GM13976 (cell line): ENCODE measurements around the gene LYZL1.
"Not testable (repeated sequence)": the region's sequence is repeated elsewhere in the genome, so short reads cannot be mapped to it uniquely, and the experiment has no call there.

Source experiments
- DNase-seq: peaks from one replicate; pipeline ENCODE4 v3.0.0; 2012; ENCODE audit warnings: low spot score
- in situ Hi-C: fragments of 300-500 bp; cut with MboI; formaldehyde crosslinking; loops from one replicate; pipeline ENCODE4 v1.12.0; 2022; ENCODE audit warnings: low sequenced_read_pairs, mixed read lengths, inconsistent platforms; ENCODE audit not compliant: unreplicated experiment
- TF ChIP-seq, protein P1 (sequence below): IDR thresholded peaks from 2 replicates; pipeline ENCODE4 v1.5.1; 2012; ENCODE audit warnings: borderline replicate concordance, mild to moderate bottlenecking; ENCODE audit not compliant: insufficient read depth; ENCODE audit errors: extremely low read depth, missing control alignments, control extremely low read depth

The LYZL1 gene

DNA sequence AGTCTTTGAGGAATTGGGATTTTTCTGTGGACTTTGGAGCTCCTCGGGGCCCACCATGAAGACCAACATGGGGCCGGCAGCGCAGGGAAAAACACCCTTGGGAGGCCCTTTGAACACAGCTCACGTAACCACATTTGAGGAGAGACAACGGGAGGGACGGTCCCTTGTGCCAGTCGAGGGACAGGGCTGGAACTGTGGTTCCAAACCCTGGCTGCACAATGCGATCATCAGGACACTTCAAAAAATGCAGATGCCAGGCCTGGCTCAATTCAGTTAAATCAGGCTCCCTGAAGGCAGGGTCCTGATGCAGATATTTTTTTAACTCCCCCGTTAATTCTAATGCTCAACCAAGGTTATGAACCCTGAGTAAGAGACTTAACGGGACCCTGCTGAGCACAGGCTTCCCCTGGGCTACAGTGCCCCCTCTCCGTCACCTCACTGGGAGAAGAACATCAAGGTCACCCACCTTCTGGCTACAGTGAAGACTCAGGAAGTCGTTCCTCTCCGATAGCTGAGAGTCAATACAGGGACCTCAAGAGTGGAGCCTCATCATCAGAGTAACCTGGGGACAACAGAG lies 30.4 kb downstream of the LYZL1 start:
- in situ Hi-C loops = loop anchor here (25.0 kb wide), 1 partner anchor 657 kb away; no protein-coding TSS in a partner anchor
- TF ChIP-seq, protein P1, sequence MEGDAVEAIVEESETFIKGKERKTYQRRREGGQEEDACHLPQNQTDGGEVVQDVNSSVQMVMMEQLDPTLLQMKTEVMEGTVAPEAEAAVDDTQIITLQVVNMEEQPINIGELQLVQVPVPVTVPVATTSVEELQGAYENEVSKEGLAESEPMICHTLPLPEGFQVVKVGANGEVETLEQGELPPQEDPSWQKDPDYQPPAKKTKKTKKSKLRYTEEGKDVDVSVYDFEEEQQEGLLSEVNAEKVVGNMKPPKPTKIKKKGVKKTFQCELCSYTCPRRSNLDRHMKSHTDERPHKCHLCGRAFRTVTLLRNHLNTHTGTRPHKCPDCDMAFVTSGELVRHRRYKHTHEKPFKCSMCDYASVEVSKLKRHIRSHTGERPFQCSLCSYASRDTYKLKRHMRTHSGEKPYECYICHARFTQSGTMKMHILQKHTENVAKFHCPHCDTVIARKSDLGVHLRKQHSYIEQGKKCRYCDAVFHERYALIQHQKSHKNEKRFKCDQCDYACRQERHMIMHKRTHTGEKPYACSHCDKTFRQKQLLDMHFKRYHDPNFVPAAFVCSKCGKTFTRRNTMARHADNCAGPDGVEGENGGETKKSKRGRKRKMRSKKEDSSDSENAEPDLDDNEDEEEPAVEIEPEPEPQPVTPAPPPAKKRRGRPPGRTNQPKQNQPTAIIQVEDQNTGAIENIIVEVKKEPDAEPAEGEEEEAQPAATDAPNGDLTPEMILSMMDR = no peak
- DNase-seq = no peak

DNA sequence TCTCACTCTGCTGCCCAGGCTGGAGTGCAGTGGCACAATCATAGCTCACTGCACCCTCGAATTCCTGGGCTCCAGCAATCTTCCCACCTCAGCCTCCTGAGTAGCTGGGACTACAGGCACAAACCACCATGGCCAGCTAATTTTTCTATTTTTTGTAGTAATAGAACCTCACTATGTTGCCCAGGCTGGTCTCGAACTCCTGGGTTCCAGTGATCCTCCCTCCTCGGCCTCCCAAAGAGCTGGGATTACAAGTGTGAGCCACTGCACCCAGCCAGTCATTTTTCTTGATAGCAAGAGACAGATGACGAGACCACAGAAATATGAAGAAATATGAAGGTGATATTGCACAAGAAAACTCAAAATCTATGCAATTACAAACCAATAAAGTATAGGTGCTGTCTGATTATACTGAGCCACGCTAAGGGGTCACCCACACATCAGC lies 31.8 kb downstream of the LYZL1 start:
- in situ Hi-C loops = loop anchor here (25.0 kb wide), 1 partner anchor 658 kb away; no protein-coding TSS in a partner anchor
- DNase-seq = not testable (repeated sequence)

DNA sequence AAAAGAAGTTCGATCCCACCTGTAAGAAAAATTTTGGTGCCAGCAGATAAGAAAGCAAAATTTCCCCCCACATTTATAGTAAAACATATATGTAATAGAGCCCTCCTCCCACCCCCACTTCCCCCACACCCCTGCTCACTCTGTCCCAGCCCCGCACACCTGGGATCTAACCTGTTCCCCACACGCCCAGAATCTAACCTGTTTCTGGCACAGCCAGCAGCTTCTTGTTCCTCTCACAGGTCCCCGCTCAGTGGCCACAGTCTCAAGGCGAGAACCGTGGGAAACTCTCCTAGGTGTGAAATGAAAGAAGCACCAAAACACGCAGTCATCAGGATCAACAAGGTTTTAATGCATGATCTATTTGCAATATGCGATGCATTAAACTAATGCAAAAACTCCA lies 32.8 kb downstream of the LYZL1 start:
- in situ Hi-C loops = loop anchor here (25.0 kb wide), 1 partner anchor 659 kb away; no protein-coding TSS in a partner anchor
- TF ChIP-seq, protein P1 = no peak
- DNase-seq = no peak

DNA sequence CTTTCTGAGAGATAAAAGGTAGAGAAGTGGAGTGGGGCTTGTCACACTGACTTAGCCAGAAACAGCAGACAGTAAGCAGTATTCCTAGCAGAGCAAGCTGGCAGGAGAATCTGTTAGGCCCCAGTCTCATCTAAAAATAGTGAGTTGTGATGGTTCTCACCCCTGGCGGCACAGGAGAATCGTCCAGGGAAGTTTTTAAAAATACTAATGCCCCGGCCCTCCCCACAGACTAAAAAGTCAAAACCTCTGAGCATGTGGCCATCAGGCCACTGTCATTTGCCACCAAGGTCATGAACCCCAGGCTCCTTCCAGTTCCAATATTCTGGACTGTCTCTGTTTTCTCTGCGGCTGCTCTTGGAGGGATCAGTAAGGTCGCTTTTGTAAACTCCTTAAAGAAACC lies 34.0 kb downstream of the LYZL1 start:
- in situ Hi-C loops = loop anchor here (25.0 kb wide), 1 partner anchor 661 kb away; no protein-coding TSS in a partner anchor
- DNase-seq = no peak
- TF ChIP-seq, protein P1 = no peak

DNA sequence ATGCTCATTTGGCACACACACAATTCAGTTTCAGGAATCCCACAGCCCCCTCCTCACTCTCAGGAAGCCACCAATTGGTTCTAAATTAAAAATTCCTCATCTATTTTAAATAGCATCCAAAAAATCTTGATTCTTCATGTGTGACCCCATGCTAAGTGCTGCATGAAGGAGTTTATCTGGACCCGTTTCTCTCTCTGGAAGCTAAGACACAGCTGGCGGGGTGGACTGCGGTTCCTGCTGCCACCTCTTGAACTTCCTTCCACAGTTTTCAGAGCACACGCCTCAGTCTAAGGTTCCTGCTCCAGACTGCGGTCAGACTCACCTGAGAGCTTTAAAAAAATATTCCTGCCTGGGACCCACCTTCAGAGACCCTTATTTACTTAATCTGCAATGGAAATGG lies 34.5 kb downstream of the LYZL1 start:
- DNase-seq = no peak
- in situ Hi-C loops = loop anchor here (25.0 kb wide), 1 partner anchor 661 kb away; no protein-coding TSS in a partner anchor
- TF ChIP-seq, protein P1 = no peak

DNA sequence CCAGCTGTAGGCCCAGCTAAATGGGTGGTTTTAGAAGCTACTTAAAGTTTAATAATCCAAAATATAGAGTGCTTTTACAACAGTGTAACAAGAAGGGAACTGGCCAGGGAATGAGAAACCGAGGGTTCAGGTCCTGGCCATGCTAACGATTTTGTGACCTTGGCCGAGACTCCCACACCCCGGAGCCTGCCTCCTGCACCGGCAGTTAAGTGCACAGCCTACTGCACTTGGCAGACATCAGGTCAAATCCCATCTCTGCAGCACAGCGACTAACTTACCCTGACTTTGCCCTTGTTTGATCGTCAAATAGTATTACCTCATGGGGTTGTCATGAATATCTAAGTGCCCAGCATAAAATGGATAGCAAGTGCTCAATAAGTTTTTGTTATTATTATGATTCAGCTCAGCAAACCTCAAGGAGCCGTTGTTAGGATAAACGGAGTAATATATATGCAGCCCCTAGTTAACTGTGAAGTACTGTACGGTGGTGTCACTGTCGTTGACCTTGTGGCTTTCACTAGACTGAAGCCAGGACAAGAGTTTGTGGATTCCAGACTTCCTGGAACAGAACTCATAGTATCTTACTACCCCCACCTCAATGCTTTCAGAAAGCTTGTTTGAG lies 35.5 kb downstream of the LYZL1 start:
- in situ Hi-C loops = loop anchor here (25.0 kb wide), 1 partner anchor 662 kb away; no protein-coding TSS in a partner anchor
- DNase-seq = no peak
- TF ChIP-seq, protein P1 = no peak

DNA sequence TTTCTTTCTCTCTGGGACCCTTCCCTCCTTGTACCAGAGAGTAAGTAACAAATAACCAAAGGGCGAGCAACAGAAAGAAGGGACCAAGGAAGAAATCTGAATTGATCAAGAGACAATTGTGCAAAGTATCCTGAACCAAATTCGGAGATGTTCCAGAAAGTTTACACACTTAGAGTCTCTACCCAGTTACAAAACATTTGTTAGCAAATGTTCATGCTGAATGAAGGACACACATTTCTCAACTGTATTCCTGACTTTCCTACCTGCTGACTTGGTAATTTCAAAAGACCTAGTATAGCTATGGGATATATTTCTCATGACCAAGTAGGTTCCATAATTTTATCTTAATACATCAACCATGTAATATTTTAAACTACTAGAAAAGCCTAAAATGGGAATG lies 37.4 kb downstream of the LYZL1 start:
- in situ Hi-C loops = no loop called here
- DNase-seq = no peak
- TF ChIP-seq, protein P1 = no peak
